Activated CD8-positive, alpha-beta memory T cell treated with anti-CD3 and anti-CD28 coated beads for 36 hours (primary cell): ENCODE data around the gene ATP9A. TPM values are rescaled to one million over a fixed set of nuclear protein-coding genes. Genes with fewer than 3 reads are reported as not detected.
"Not testable (repeated sequence)": the region's sequence is repeated elsewhere in the genome, so short reads cannot be mapped to it uniquely, and the experiment has no call there.

Experiments used
- CTCF ChIA-PET: fragments of 350-600 bp; sonication (Branson Sonifier 250); formaldehyde crosslinking; loops from one replicate; lab custom pipeline; 2021; ENCODE audit warnings: antibody characterized with exemption; lab: Charles Lee
- POLR2A ChIA-PET: fragments of 350-600 bp; sonication (Branson Sonifier 250); formaldehyde crosslinking; loops from one replicate; lab custom pipeline; 2021; ENCODE audit warnings: antibody characterized with exemption; lab: Charles Lee
- total RNA-seq, 2 experiments: library from RNA; stranded (reverse); gene quantifications; one replicate each; pipeline ENCODE4 v1.2.3, GENCODE V29; 2021

ATP9A gene
- total RNA-seq, 2 experiments from 2014 or later = 1.2 to 1.3 TPM

DNA sequence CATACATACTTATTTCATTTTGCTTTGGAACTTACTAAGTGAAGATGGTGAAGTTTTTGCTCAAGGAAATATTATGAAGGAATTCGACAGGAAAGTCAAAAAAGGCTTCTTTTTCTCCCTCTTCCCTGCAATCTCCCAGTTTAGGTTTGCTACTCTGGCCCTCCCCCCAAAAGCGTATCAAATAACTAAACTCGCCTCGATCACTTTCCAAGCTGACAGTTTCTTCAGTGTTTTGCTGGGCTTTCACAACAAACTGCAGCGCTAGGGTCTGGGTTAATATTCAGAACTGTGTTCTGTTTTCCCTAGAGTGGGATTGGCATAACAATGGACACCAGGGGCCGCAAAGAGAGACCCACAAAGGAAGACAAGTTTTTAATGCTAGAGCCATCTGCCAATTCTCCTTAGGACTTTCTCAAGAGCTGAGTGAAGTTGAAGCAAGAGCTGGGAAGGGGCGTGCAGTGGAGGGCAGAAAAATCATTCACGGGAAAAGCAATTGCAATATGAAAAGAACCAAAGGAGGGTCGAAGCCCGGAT lies 57.8 kb downstream of the ATP9A start:
- ChIA-PET CTCF (no interaction called here), POLR2A (no interaction called here)

DNA sequence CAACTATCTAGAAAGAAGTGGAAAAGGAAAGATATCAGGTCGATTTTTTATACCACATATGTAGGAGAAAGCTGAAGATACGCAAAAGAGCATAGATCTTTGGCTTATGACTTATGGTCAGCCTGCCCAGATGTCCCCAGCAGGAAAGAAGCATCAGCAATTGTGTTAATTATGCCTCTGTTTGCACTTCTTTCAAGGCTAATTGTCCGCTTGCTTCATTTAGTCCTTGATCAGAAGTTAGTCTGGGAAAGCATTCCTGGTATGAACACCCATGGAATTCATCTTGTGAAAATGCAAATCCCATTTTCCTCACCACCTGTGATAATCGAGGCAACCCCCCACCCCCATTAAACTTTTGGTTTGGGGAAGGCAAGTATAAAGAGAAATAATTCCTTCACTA lies 62.8 kb downstream of the ATP9A start:
- POLR2A ChIA-PET = no interaction called here
- CTCF ChIA-PET = no interaction called here

DNA sequence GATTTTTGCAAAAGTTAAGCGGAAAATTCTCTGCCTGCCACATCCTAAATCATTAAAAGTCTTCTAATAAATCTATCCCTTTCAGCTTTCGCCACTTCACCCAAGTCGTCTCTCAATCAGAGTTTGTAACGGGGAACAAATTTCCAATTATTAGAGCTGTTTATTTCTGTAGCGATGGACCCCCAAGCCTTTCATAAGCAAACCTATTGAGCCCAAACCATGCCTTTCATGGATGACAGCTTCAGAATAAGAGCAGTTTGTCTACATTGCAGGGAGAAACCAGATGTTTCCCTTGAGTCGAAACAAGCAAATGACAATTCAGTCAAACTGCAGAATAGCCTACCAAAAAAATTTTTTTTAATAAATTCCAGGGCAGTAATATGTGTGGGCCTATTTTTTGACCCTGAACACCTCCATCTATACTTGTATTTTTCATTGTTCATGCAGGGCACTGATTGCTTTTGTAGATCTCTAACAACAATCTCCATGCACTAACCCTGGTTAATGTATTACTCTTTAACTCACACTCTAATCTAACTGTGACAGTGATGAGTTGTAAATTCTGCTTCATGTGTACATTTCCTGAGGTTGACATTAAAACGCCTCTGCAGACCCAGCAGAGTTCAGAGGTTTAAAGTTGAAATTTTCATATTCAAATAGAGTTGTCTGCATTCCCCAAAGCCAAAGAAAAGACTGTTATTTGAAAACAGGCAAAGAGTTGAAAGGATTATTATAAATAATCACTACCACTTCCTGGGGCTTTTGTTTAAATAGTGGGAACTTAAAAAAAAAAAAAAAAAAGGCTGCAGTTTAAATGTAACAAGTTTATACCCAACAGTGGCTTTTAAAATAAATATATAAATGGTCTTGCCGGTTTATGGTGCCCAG lies 64.5 kb downstream of the ATP9A start:
- ChIA-PET CTCF (interaction anchor here (0.6 kb wide), 1 partner anchor 232 kb away, joined by 3 read pairs; no protein-coding TSS in a partner anchor), POLR2A (no interaction called here)

- ChIA-PET POLR2A (no interaction called here), CTCF (no interaction called here)
Observed at GRCh38 chr20:51702556-51702955, 65.6 kb downstream of the ATP9A start.

DNA sequence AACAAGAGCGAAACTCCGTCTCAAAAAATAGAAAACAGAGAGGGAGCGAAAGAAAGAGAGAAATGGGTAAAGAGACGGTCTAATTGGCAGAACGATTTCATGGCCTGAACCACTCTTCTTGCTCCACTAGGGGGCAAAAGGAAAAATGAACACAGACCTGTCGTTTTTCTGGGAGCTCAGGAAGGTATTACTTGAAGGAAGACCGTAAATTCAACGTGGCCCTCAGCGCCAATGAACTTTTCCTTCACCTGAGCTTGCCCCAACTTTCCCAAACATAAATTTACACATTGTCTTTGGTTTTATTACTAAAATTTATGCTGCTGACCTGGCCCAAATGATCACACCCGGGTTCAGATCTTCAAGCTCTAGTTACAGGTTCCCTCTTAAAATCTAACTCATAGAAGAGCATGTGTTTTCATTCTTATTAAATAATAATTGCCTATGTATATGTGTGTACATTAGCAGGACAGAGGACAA lies 67.3 kb downstream of the ATP9A start:
- CTCF ChIA-PET = no interaction called here
- POLR2A ChIA-PET = no interaction called here

GRCh38 chr20:51698252-51698651 lies 69.9 kb downstream of the ATP9A start:
- POLR2A ChIA-PET = no interaction called here
- CTCF ChIA-PET = no interaction called here

DNA sequence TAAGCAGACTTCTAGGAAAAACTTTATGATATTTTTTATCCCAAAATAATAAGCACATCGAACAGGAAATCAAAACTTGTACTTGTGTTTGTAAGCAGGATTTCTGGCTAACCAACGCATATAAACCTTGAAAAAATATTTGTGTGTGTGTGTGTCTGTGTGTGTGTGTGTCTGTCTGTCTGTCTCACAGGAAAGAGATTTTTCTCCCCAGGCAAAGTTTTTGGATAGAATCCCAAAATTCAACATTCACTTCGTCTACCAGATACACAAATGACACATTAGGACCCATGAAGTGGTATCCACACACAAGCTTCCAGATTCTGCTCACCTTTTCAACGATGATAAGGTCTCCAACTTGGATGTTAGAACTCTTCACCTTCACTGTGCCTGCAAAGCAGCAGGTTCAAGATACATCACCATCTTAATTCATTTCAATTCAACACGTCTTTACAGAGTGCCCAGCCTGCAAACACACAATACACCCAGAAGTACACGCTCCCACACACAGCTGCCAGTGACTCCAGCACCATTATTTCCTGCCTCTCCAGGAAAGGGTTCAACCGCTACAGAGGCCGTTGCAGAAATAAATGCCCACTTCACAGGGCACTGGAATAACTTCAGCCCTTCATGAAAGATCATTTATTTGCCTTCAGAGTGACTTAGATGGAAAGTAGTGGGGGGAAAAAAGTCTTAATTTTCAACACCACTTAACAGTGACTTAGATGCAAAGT lies 70.9 kb downstream of the ATP9A start:
- POLR2A ChIA-PET = no interaction called here
- CTCF ChIA-PET = no interaction called here

DNA sequence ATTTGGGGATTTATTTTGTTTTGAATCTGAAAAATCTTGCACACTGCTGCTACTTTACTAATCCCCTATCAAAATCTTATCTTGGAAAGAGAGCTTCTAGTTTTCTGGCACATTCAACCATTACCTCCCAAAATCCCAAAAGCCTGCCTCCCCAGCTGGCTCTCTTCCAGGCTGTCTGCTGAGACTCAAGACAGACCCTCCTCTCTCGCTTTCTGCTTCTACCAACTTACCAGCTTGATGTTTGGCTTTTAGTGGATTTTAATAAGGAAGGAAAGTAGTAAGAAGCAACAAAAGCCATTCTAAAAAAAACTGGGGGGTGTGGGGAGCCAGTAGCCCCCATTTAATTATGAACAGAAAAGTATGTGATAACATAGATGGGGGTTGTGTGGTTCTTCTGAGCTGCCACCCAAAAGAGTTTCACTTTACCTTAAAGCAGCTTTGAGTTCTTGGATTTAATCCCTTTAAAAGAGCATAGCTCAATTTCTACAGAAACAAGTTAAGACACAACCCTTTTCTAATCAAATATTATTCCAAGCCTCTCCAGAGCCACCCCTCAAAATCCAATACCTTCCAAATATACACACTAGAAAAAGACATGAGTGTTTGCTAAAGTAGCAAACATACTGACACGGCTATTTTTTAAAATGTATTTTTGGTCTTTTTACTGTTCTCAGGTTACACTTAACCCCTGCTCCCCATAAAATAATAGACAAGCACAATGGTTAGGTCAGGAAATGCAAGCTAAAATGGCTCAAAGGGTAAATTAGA lies 71.7 kb downstream of the ATP9A start:
- CTCF ChIA-PET = interaction anchor here (0.7 kb wide), 1 partner anchor 270 kb away, joined by 3 read pairs; no protein-coding TSS in a partner anchor

GRCh38 chr20:51695574-51696303 lies 72.5 kb downstream of the ATP9A start:
- CTCF ChIA-PET = interaction anchor here (0.7 kb wide), 1 partner anchor 271 kb away, joined by 3 read pairs; no protein-coding TSS in a partner anchor
- POLR2A ChIA-PET = no interaction called here

More for the DNA sequence above, 71.7 kb downstream of the ATP9A start:
- POLR2A ChIA-PET = no interaction called here

- CTCF ChIA-PET = interaction anchor here (0.6 to 1.0 kb wide), 2 partner anchors 25 to 49 kb away, joined by 3 read pairs; no protein-coding TSS in a partner anchor
- POLR2A ChIA-PET = no interaction called here
Observed at GRCh38 chr20:51692806-51693400, 75.3 kb downstream of the ATP9A start.

GRCh38 chr20:51691703-51692102 lies 76.5 kb downstream of the ATP9A start:
- ChIA-PET POLR2A (no interaction called here), CTCF (no interaction called here)

- ChIA-PET CTCF (no interaction called here), POLR2A (no interaction called here)
Observed at GRCh38 chr20:51688600-51689244, 79.5 kb downstream of the ATP9A start.

- POLR2A ChIA-PET = no interaction called here
- CTCF ChIA-PET = no interaction called here
Observed at GRCh38 chr20:51687630-51688029, 80.6 kb downstream of the ATP9A start.

- CTCF ChIA-PET = no interaction called here
- POLR2A ChIA-PET = no interaction called here
Observed at GRCh38 chr20:51687108-51687507, 81.1 kb downstream of the ATP9A start.

- CTCF ChIA-PET, POLR2A ChIA-PET: not testable (repeated sequence)
Observed at GRCh38 chr20:51685494-51685893, 82.7 kb downstream of the ATP9A start.

- ChIA-PET POLR2A (no interaction called here), CTCF (no interaction called here)
Observed at GRCh38 chr20:51680067-51680749, 88.0 kb downstream of the ATP9A start.

DNA sequence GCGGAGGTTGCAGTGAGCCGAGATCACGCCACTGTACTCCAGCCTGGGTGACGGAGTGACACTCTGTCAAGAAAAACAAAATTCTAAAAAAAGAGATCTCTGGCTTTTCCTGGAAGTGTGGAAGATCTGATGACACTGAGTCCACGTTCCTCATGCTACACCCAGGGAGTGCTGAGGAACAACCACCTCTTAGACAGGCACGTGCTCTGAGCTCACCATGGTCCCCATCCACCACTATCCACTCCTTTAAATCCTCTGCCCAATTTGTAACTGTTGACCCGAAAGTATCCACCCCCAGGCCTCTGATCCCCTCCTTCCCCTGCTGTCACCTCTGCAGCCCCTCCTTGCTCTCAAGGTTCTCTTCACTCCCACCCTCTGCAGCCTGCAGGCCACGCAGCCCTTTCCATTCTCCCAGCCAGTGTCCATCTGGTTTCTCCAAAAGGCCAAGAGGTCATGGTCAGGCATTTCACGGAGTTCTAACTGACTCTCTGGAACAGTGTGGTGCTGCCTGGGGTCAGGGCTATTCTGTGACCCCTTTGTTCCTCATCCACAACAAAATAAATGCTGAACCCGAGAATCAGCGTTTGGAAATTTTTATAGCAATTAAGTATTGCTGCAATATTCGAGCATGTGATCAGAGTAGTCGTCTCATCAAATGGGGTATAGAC lies 88.8 kb downstream of the ATP9A start:
- CTCF ChIA-PET = no interaction called here
- POLR2A ChIA-PET = no interaction called here
